NCI-H2107 treated with DMSO at 0.1 percent for 48 hours (cell line): ENCODE data around the gene CDH19.

Experiments
- DNase-seq: peaks from one replicate; lab custom pipeline; 2025; ENCODE audit not compliant: unreplicated experiment; lab: John Stamatoyannopoulos, UW

The CDH19 gene

GRCh38 chr18:66603941-66604627, at the start of gene CDH19:
TSS of gene CDH19 (minus strand) at chr18:66604090. CDS start at chr18:66572204, 31,886 bp downstream.
- DNase-seq = no peak

GRCh38 chr18:66647671-66648070, 43.8 kb upstream of the CDH19 start:
- DNase-seq = no peak

DNA sequence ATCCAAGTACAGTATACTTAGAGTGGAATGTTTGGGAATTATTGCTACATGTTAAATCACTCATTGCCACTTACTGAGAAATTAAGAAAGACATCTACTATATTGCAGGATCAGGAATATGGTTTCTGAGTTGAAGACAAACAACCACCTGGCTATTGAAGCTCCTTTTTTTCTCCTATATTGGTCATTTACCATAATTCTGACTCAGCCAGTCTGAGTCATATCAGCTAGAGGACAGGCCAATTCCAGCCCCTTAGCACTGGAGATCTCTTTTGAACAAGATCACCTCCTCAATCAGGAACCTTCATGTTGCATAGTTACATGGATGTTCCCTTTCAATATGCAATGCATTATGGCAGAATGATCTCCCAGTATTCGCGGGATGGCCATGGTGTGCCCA, 42.7 kb upstream of the CDH19 start:
- no peak for DNase-seq

DNA sequence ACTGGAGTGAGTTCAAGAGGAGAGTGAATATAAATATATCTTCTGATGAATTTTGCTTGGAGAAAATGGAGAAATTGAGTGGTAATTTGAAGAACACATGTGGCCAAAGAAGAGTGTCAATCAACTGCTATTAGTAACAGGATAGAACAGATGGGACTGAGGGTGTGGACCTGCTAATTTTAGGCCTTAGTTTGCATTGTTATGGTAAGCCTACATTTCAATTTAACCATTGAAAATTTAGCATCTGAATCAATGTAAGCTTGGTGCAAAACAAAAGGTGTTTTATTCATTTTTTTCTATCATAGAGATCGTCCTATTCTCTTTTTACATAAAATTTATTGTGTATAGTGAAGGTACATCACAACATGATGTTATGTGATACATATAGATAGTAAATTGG, 42.1 kb upstream of the CDH19 start:
- no peak for DNase-seq

DNA sequence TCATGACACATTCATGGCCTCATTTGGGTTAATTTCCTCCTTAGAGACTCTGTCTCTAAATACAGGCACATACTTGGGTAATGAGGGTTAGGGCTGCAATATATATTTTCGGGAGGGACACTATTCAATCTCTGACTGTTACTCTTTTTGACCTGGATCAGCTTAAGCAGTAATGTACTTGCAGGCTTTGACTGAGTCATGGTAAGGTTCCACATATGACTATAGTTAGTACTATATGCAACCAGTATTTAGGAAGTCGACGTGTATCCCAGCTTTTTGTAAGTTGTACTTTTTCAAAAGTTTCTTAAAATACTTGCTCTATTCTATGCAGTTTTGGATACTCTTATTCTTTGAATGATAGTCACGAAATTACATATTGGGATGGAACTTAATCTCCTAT, 37.2 kb upstream of the CDH19 start:
- no peak for DNase-seq

DNA sequence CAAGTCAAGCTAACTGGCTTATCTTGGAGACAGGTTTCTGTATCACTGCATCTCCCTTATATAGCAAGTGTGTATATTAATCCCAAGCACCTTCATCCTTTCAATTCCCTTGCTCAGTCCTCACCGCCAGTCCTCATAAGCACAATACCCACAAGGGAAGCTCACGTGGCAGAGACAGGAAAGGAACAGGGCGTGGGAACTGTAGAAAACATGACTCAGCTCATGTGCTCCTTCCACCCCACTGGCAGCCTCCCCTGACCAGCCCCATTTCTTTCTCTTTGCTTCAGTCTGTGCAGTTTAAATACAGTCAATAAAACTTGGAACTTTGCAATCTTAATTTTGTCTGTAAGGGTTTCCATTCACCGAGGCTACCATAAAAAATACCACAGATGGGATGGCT, 36.5 kb upstream of the CDH19 start:
- no peak for DNase-seq

- DNase-seq = no peak
Measured at GRCh38 chr18:66638856-66639629, 35.2 kb upstream of the CDH19 start.

DNA sequence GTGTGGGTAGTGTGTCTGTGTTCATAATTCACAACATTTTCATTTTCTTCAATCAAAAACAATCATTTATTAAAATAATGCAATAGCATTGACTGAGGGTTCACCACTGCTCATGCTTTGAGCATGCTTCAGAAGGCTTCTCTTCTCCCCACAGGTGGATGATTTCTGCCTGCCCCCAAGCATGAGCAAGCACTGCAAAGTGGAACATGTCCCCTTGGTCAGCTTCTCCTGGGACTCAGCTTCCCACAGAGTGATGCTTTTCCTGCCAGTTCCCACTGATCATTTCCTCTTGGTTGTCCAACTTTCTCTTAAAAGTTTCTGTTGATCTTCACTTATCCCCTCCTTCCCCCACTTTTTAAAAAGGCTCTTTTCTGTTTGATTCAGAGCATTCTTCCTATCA, 31.5 kb upstream of the CDH19 start:
- no peak for DNase-seq

DNA sequence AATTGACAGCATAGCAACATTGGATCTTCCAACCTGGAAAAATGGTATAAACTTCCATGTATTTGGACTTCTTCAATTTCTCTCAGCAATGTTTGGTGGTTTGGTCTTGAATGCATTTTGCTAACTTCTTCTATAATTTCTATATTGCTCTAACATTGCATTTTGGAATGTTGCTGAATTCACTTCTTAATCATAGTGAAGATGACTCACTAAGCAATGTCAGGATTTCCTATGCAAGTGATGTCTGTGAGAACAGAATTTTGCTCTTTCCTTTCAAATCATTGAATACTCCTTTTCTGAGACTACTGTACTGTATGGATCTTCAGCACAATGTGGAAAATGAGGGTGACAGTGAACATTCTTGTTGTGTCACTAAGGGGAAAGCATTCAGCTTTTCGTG, 28.9 kb upstream of the CDH19 start:
- no peak for DNase-seq

DNA sequence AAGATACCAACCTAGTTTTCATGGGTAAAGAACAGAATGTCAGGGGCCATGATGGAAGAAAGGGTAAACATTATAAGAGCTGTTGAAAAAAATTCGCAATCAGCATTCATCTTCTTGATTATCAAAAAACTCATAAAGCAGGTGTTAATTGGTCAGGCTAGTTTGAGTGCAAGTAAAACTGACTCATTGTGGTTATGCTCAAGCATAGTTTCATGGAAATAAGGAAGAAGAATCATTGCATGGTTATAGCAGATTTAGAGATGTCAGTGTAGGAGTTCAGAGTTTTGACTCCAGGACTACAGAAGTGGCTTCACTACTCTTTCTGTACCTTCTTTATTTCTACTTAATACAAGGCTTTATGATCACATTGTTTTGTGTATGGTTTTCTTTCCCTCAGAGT, 26.9 kb upstream of the CDH19 start:
- no peak for DNase-seq

GRCh38 chr18:66623821-66624220, 19.9 kb upstream of the CDH19 start:
- no peak for DNase-seq

DNA sequence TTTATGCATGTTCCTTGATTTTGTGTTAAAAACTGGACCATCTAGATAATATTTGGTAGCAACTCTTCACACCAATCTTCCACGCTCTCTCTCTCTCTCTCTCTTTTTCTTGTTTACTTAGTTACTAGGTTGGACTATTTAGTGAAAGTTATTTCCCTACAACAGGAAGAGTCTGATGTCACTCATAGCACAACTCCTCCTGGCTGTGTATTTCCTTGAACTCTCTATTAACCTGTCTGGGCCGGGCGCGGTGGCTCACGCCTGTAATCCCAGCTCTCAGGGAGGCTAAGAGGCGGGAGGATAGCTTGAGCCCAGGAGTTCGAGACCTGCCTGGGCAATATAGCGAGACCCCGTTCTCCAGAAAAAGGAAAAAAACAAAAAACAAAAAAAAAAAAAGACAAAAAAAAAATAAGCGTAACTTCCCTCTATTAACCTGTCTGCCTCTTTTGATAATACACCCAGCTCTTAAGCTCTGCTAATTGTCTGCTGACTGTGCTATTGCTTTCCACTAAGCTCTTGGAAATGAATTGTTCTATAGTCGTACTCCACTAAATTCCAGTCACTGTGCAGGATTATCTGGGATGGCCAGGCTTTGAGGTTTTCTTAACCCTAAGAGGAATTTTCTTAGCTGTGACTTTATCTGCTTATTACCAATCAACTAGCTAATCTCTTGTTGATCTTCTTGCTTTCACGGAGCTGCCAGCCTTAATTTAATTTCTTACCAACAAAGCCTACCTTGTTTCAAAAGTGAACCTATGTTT, 18.1 kb upstream of the CDH19 start:
- no peak for DNase-seq

DNA sequence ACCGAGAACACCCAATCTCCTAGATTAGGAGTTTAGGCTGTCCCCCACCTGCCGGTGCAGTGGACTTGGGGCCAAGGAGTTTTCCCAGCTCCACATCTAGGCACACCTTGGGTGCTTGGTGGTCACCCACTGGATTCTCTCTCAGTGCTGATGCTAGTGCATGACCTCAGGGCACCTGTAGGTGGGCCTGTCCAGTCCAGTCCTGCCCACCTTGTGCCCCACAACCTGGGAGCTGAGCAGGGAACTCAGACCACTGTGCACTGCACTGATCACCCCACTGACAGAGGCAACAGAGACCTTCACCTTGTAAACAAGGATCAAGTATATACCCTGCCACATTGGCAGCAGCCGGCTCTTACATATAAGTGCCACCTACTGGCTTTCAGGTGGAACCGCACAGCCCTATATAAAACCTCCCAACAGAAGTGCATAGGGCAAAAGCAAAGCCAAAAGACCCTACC, 12.7 kb upstream of the CDH19 start:
- DNase-seq = no peak

- no peak for DNase-seq
Measured at GRCh38 chr18:66615176-66615575, 11.3 kb upstream of the CDH19 start.

- DNase-seq = no peak
Measured at GRCh38 chr18:66607632-66608031, 3.7 kb upstream of the CDH19 start.

GRCh38 chr18:66601649-66602048, 2.2 kb downstream of the CDH19 start:
- no peak for DNase-seq

DNA sequence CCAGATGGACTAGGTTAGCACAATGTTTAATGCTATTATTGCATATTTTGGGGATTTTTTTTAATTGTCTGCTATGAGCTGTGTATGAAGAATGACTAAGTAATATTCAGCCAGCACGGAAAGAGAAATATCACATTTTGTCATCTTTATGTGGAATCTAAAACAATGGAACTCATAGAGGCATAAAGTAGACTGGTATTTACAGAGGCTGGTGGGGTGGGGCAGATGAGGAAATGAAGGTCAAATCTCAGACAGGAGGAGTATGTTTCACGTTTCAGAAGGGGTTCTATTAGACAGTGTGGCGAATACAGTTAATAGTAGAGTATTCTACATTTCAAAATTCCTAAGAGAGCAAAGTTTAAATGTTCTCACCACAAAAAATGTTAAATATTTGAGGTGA, 4.7 kb downstream of the CDH19 start:
- DNase-seq = no peak

- no peak for DNase-seq
Measured at GRCh38 chr18:66587430-66587829, 16.5 kb downstream of the CDH19 start.

DNA sequence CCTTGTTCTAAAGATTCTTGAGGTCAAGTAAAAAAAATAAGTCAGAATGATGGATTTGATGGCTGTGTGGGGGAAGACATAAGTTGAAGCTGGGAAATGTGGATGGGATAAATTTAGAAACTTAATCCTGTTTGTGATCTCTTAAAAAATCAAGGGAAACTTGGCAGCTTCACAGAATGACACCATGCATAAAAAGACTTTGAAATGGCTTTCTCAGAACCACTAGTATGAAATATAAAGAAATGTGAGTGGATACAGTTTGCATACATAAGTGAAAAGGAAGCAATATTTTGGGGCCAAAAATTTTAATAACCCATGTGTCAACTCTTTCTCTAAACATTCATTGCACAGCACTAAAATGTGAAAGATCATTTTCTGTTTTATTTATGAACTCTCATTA, 21.7 kb downstream of the CDH19 start:
- DNase-seq = no peak

GRCh38 chr18:66575263-66575662, 28.6 kb downstream of the CDH19 start:
- DNase-seq = no peak

GRCh38 chr18:66571845-66572244, 32.0 kb downstream of the CDH19 start:
- DNase-seq = no peak

DNA sequence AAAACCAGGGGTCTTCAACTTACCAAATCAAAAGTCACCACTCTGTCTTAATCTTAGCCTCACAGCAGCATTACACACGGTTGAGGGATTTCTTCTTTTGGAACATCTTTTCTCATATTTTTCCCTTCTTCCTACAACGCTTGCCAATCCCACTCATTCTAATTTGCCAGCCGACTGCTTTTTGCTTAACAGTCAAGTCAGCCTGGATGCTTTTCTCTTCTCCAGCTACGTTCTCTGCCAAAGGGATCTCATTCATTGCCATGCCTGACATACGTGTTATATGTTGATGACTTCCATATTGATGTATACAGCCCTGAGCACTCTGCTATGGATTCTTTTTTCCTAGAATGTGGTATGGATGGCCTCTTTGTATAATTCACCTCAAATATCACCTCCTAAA, 37.3 kb downstream of the CDH19 start:
- DNase-seq = no peak
